Spleen (tissue), 11 donors: ENCODE data around the gene RNPS1. TPM values are rescaled to one million over a fixed set of nuclear protein-coding genes. Genes with fewer than 3 reads are reported as not detected.

ENCODE experiments used
- DNase-seq: peaks from one replicate; pipeline ENCODE4 v3.0.0-alpha.2; 2020
- H3K27ac ChIP-seq, 8 donors: fragments of 200-600 bp; sonication (generic) in 7 of 8; 1 replicate in 4 of 8; 2 replicates in 4 of 8; pipeline versions ENCODE4 v1.5.0 to v1.8.0; 2016 to 2021; ENCODE audit warnings: inconsistent platforms in 4 of 8, mild to moderate bottlenecking in 4 of 8, moderate library complexity in 1 of 8
- H3K27me3 ChIP-seq, 7 donors: fragments of 200-600 bp; sonication (generic) in 6 of 7; replicated peaks in 1 of 7; 1 replicate in 4 of 7; 2 replicates in 3 of 7; pipeline versions ENCODE4 v1.5.0 to v1.8.0; 2016 to 2021; ENCODE audit warnings: inconsistent platforms in 3 of 7, mild to moderate bottlenecking in 1 of 7
- H3K36me3 ChIP-seq, 6 donors: fragments of 200-600 bp; sonication (generic) in 5 of 6; 1 replicate in 4 of 6; 2 replicates in 2 of 6; pipeline versions ENCODE4 v1.5.0 to v1.8.0; 2016 to 2021; ENCODE audit warnings: inconsistent platforms in 2 of 6
- H3K4me1 ChIP-seq, 6 donors: fragments of 200-600 bp; sonication (generic) in 5 of 6; 1 replicate in 3 of 6; 2 replicates in 3 of 6; pipeline versions ENCODE4 v1.5.0 to v1.8.0; 2016 to 2021; ENCODE audit warnings: inconsistent platforms in 3 of 6
- H3K4me3 ChIP-seq, 8 donors: fragments of 200-600 bp; sonication (generic) in 7 of 8; 1 replicate in 4 of 8; 2 replicates in 4 of 8; pipeline versions ENCODE4 v1.5.0 to v1.8.0; 2016 to 2021; ENCODE audit warnings: inconsistent platforms in 4 of 8, mild to moderate bottlenecking in 4 of 8, moderate library complexity in 2 of 8
- H3K9me3 ChIP-seq, 8 donors: fragments of 200-600 bp; sonication (generic) in 7 of 8; 1 replicate in 4 of 8; 2 replicates in 4 of 8; pipeline versions ENCODE4 v1.5.0 to v1.8.0; 2016 to 2021; ENCODE audit warnings: inconsistent platforms in 4 of 8
- POLR2A ChIP-seq, 3 donors: fragments of 450-650 bp; IDR thresholded peaks; one replicate each; pipeline ENCODE4 v1.5.1; 2017; ENCODE audit warnings: antibody characterized with exemption in 3 of 3, mild to moderate bottlenecking in 1 of 3
- POLR2AphosphoS5 ChIP-seq, 3 donors: sonication (generic); formaldehyde crosslinking; IDR thresholded peaks; one replicate each; pipeline ENCODE4 v1.5.1; 2017; ENCODE audit warnings: antibody characterized with exemption in 3 of 3
- WGBS, 5 donors: extraction: QIAGEN DNeasy Blood & Tissue Kit in 3 of 5; methylation state at CpG; one replicate each; pipeline versions ENCODE4 v1.1.5 to v1.1.7; 2013 to 2018; 5-methylcytosine and 5-hydroxymethylcytosine counted together
- intact Hi-C: fragments of 100-400 bp; cut with DNase I; formaldehyde crosslinking; loops from one replicate; pipeline ENCODE4 v1.15.0; 2023; ENCODE audit warnings: low total_unique reads
- polyA plus RNA-seq, 3 donors: library from polyadenylated mRNA; stranded (reverse); fragments of 200-250 nt; gene quantifications; one replicate each; pipeline ENCODE4 v1.2.1, GENCODE V29; 2013
- total RNA-seq, 7 donors: library from RNA; depleted of rRNA in 3 of 7; stranded (reverse); fragments of >200 nt in 3 of 7; fragmentation: NEBNext Ultra II Directional in 4 of 7; extraction: Animal tissue kit (Norgen Biotek cat#: 25700) in 4 of 7; gene quantifications; one replicate each; pipeline versions ENCODE4 v1.1.0 to v1.2.1, GENCODE V29; 2016 to 2021
- TF ChIP-seq, protein P1 (sequence below), 11 experiments: fragments of 200-600 bp in 7 of 11; fragments of 450-650 bp in 4 of 11; sonication (generic) in 4 of 11; IDR thresholded peaks in 8 of 11; conservative IDR thresholded peaks in 3 of 11; 1 replicate in 7 of 11; 2 replicates in 4 of 11; pipeline versions ENCODE4 v1.4.0 to v1.8.0; 2016 to 2021; ENCODE audit warnings: antibody characterized with exemption in 11 of 11, inconsistent platforms in 4 of 11, mild to moderate bottlenecking in 1 of 11
- donor health status: healthy with polysubstance abuse.
- donor health status: DM: no; HTN: no; CAD: no; lungs with moderate emphysema.
- donor health status: DM: no; HTN: no; CAD: no.
- donor health status: Bipolar disorder and iron deficiency.
- donor health status: healthy.
- donor health status: DM: no; HTN: no; CAD: no.
- donor health status: DM: yes; HTN: yes; CAD: no.

Gene RNPS1
- total and polyA plus RNA-seq, 10 donors: 119 to 180 (median 130) TPM

- Histone ChIP-seq H3K4me1 (no peaks in the 10 kb centered on the region), H3K27me3 (no peaks in the 10 kb centered on the region), H3K4me3 (no peak overlapping the region), H3K27ac (no peak overlapping the region), H3K36me3 (peaks cover 0 to 80% (median 11%) of the 10 kb centered on the region in 6 donors), H3K9me3 (no peaks in the 10 kb centered on the region)
- no peak for DNase-seq
- intact Hi-C loops: no loop called here
- no peak for TF ChIP-seq POLR2A (IDR thresholded peaks at IDR 0.05)
- TF ChIP-seq, protein P1, sequence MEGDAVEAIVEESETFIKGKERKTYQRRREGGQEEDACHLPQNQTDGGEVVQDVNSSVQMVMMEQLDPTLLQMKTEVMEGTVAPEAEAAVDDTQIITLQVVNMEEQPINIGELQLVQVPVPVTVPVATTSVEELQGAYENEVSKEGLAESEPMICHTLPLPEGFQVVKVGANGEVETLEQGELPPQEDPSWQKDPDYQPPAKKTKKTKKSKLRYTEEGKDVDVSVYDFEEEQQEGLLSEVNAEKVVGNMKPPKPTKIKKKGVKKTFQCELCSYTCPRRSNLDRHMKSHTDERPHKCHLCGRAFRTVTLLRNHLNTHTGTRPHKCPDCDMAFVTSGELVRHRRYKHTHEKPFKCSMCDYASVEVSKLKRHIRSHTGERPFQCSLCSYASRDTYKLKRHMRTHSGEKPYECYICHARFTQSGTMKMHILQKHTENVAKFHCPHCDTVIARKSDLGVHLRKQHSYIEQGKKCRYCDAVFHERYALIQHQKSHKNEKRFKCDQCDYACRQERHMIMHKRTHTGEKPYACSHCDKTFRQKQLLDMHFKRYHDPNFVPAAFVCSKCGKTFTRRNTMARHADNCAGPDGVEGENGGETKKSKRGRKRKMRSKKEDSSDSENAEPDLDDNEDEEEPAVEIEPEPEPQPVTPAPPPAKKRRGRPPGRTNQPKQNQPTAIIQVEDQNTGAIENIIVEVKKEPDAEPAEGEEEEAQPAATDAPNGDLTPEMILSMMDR (IDR thresholded peaks at IDR 0.05 in 8 of 11, conservative IDR thresholded peaks at IDR 0.05 in 3 of 11): no peak
- TF ChIP-seq POLR2AphosphoS5 (IDR thresholded peaks at IDR 0.05): no peak
- 43 to 47% (median 45%) methylated on average over 8 of the region's 8 CpGs for WGBS, 5 donors
These were observed 20.8 kb upstream of the RNPS1 start for GRCh38 chr16:2288726-2289125.

- 88 to 92% (median 90%) methylated on average over 7 to 35 of the region's 35 CpGs for WGBS, 5 donors
- Histone ChIP-seq H3K36me3 (peaks cover 0 to 86% (median 14%) of the 10 kb centered on the region in 6 donors), H3K9me3 (no peaks in the 10 kb centered on the region), H3K4me3 (no peak overlapping the region), H3K27me3 (no peaks in the 10 kb centered on the region), H3K4me1 (no peaks in the 10 kb centered on the region), H3K27ac (no peak overlapping the region)
- intact Hi-C loops: no loop called here
- peak; percentile 61 for DNase-seq
- TF ChIP-seq POLR2AphosphoS5 (IDR thresholded peaks at IDR 0.05) (no peak), POLR2A (IDR thresholded peaks at IDR 0.05) (no peak)
- TF ChIP-seq, protein P1 (IDR thresholded peaks at IDR 0.05 in 8 of 11, conservative IDR thresholded peaks at IDR 0.05 in 3 of 11): no peak
These were observed 20.1 kb upstream of the RNPS1 start for GRCh38 chr16:2287916-2288547.

DNA sequence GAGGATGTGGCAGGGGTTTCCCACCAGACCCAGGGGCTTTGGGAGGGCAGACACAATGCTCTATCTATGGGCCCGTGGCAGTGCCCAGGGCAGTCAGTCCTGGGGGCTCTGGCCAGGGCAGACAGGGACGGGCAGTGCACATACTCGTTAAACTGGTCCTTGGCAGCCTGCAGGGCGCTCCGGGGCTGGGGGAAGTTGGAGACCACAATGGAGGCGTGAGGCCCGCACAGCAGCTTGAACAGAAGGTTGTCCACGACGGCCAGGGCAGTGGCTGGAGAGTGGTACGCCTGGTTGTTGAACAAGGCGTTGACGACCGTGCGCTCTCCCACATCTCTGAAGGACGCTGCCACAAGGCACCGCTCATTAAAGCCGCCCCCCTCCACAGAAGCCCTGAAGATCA, 18.6 kb upstream of the RNPS1 start:
- Histone ChIP-seq H3K36me3 (peaks cover 0 to 81% (median 11%) of the 10 kb centered on the region in 6 donors), H3K4me1 (no peaks in the 10 kb centered on the region), H3K9me3 (no peaks in the 10 kb centered on the region), H3K4me3 (no peak overlapping the region), H3K27me3 (no peaks in the 10 kb centered on the region), H3K27ac (no peak overlapping the region)
- intact Hi-C loops: no loop called here
- WGBS, 5 donors: 78 to 92% (median 88%) methylated on average over 15 to 17 of the region's 17 CpGs
- DNase-seq: no peak
- TF ChIP-seq, protein P1 (IDR thresholded peaks at IDR 0.05 in 8 of 11, conservative IDR thresholded peaks at IDR 0.05 in 3 of 11): no peak
- no peak for TF ChIP-seq POLR2A (IDR thresholded peaks at IDR 0.05)
- TF ChIP-seq POLR2AphosphoS5 (IDR thresholded peaks at IDR 0.05): no peak

GRCh38 chr16:2285731-2286191, 17.8 kb upstream of the RNPS1 start:
- H3K4me3 ChIP-seq: no peak overlapping the region
- 82 to 89% (median 88%) methylated on average over 7 to 13 of the region's 13 CpGs for WGBS, 5 donors
- H3K36me3 ChIP-seq: peaks cover 0 to 78% (median 11%) of the 10 kb centered on the region in 6 donors
- H3K4me1 ChIP-seq: no peaks in the 10 kb centered on the region
- H3K27ac ChIP-seq: no peak overlapping the region
- DNase-seq: no peak
- H3K27me3 ChIP-seq: no peaks in the 10 kb centered on the region
- intact Hi-C loops: no loop called here
- TF ChIP-seq POLR2A (IDR thresholded peaks at IDR 0.05) (no peak), POLR2AphosphoS5 (IDR thresholded peaks at IDR 0.05) (no peak)
- TF ChIP-seq, protein P1 (IDR thresholded peaks at IDR 0.05 in 8 of 11, conservative IDR thresholded peaks at IDR 0.05 in 3 of 11): no peak
- no peaks in the 10 kb centered on the region for H3K9me3 ChIP-seq
